ENCODE measurements around the gene SPACDR. TPM values are rescaled to one million over a fixed set of nuclear protein-coding genes. Genes with fewer than 3 reads are reported as not detected.
"Not testable (repeated sequence)": the region's sequence is repeated elsewhere in the genome, so short reads cannot be mapped to it uniquely, and the experiment has no call there.

Gene SPACDR
- total RNA-seq, 1 donor, result 0.27 TPM

- no peak overlapping the region for H3K4me3 ChIP-seq (ENCODE audit: low read depth, low read length)
- DNase-seq (ENCODE audit: low read depth), result no peak
- no peak for TF ChIP-seq CTCF (IDR thresholded peaks at IDR 0.05; ENCODE audit: insufficient read depth, low read length)
Observed at GRCh38 chr7:100457033-100457432, 7.0 kb downstream of the SPACDR start.

- no peak for TF ChIP-seq CTCF (IDR thresholded peaks at IDR 0.05; ENCODE audit: insufficient read depth, low read length)
- H3K4me3 ChIP-seq (ENCODE audit: low read depth, low read length), result no peak overlapping the region
- no peak for DNase-seq (ENCODE audit: low read depth)
Observed at GRCh38 chr7:100456562-100456961, 7.5 kb downstream of the SPACDR start.

- no peak overlapping the region for H3K4me3 ChIP-seq (ENCODE audit: low read depth, low read length)
- DNase-seq (ENCODE audit: low read depth), result no peak
- TF ChIP-seq CTCF (IDR thresholded peaks at IDR 0.05; ENCODE audit: insufficient read depth, low read length), result no peak
Observed at GRCh38 chr7:100455206-100455605, 8.9 kb downstream of the SPACDR start.

GRCh38 chr7:100453854-100454253 lies 10.2 kb downstream of the SPACDR start:
- H3K4me3 ChIP-seq (ENCODE audit: low read depth, low read length); DNase-seq (ENCODE audit: low read depth): not testable (repeated sequence)

GRCh38 chr7:100452513-100452912 lies 11.5 kb downstream of the SPACDR start:
- no peak overlapping the region for H3K4me3 ChIP-seq (ENCODE audit: low read depth, low read length)
- DNase-seq (ENCODE audit: low read depth), result no peak
- no peak for TF ChIP-seq CTCF (IDR thresholded peaks at IDR 0.05; ENCODE audit: insufficient read depth, low read length)

- no peak for TF ChIP-seq CTCF (IDR thresholded peaks at IDR 0.05; ENCODE audit: insufficient read depth, low read length)
- no peak overlapping the region for H3K4me3 ChIP-seq (ENCODE audit: low read depth, low read length)
- no peak for DNase-seq (ENCODE audit: low read depth)
Observed at GRCh38 chr7:100449190-100449795, 14.8 kb downstream of the SPACDR start.

- DNase-seq (ENCODE audit: low read depth); H3K4me3 ChIP-seq (ENCODE audit: low read depth, low read length): not testable (repeated sequence)
Observed at GRCh38 chr7:100447363-100447762, 16.7 kb downstream of the SPACDR start.

- DNase-seq (ENCODE audit: low read depth), result peak; percentile 58
- TF ChIP-seq CTCF (IDR thresholded peaks at IDR 0.05; ENCODE audit: insufficient read depth, low read length), result no peak
- H3K4me3 ChIP-seq (ENCODE audit: low read depth, low read length), result no peak overlapping the region
Observed at GRCh38 chr7:100446040-100446439, 18.0 kb downstream of the SPACDR start.

Data from fibroblast of the aortic adventitia (primary cell).